ENCODE measurements around the gene MINDY4. TPM values are rescaled to one million over a fixed set of nuclear protein-coding genes. Genes with fewer than 3 reads are reported as not detected.

Gene MINDY4
- total and polyA plus RNA-seq, 2 of the 4 experiments (the other 2 are of a cell fraction): 1.8 to 3.6 TPM

GRCh38 chr7:30730097-30730496 lies 41.1 kb upstream of the MINDY4 start:
- Histone ChIP-seq H2BK120ac (ENCODE audit: low read depth, low read length) (no peak overlapping the region), H4K91ac (ENCODE audit: insufficient read depth, low read depth, low read length) (no peak overlapping the region)

More at GRCh38 chr7:30730097-30730496, 41.1 kb upstream of the MINDY4 start:
- Histone ChIP-seq H3K18ac (ENCODE audit: low read depth, low read length) (no peak overlapping the region), H3K14ac (replicated peaks; ENCODE audit: low read depth, low read length) (no peak overlapping the region), H4K20me1 (ENCODE audit: insufficient read depth, low read length) (no peaks in the 10 kb centered on the region), H2BK5ac (ENCODE audit: low read depth, low read length, poor library complexity, severe bottlenecking) (no peak overlapping the region), H3K36me3 (ENCODE audit: control insufficient read depth, insufficient read depth, low read length) (no peaks in the 10 kb centered on the region), H3K4me3 (ENCODE audit: insufficient read depth, low read depth, low read length) (no peak overlapping the region), H3K27ac (ENCODE audit: insufficient read depth, low read length) (no peak overlapping the region), H2AK5ac (ENCODE audit: low read depth, low read length) (no peak overlapping the region), H4K5ac (ENCODE audit: low read depth, low read length) (no peak overlapping the region), H3K56ac (ENCODE audit: extremely low read depth, insufficient read depth, low read length) (no peak overlapping the region), H3K9me1 (ENCODE audit: insufficient read depth, low read length) (no peaks in the 10 kb centered on the region), H2AFZ (replicated peaks; ENCODE audit: low read length, poor library complexity) (no peak overlapping the region), H3K4me2 (ENCODE audit: low read depth, low read length) (no peak overlapping the region), H3K4me1 (ENCODE audit: control insufficient read depth, insufficient read depth, low read length) (no peaks in the 10 kb centered on the region), H4K8ac (ENCODE audit: low read depth in 2 of 2, low read length in 2 of 2) (no peak overlapping the region), H3K27me3 (ENCODE audit: control insufficient read depth, insufficient read depth, low read length) (peaks cover 56% of the 10 kb centered on the region), H2AK9ac (replicated peaks; ENCODE audit: low read depth, low read length, poor library complexity) (no peak overlapping the region), H3K79me1 (ENCODE audit: low read depth in 1 of 2, low read length in 2 of 2) (no peaks in the 10 kb centered on the region), H3K4ac (ENCODE audit: low read depth, low read length) (no peak overlapping the region), H2BK15ac (ENCODE audit: low read depth, low read length) (no peak overlapping the region), H2BK20ac (ENCODE audit: low read depth, low read length) (no peak overlapping the region), H3K9me3 (ENCODE audit: control insufficient read depth, insufficient read depth, low read length) (no peaks in the 10 kb centered on the region), H3K9ac (ENCODE audit: low read depth, low read length) (no peak overlapping the region), H3K23ac (ENCODE audit: low read depth, low read length) (no peak overlapping the region)
- no peak for DNase-seq
- ChIA-PET POLR2A (ENCODE audit: unreplicated experiment) (no interaction called here), CTCF (interaction anchor here (1.0 kb wide), 1 partner anchor 181 kb away, joined by 3 read pairs; no protein-coding TSS in a partner anchor)
- in situ Hi-C loops (cut with MboI; ENCODE audit: low sequenced_read_pairs): no loop called here
- dilution Hi-C loops (cut with HindIII; ENCODE audit: low sequenced_read_pairs, unreplicated experiment): no loop called here
- TF ChIP-seq MAFK (IDR thresholded peaks at IDR 0.05; ENCODE audit: low read depth, low read length) (no peak), POLR2A (IDR thresholded peaks at IDR 0.05; ENCODE audit: low read depth, low read length) (no peak), FOS (IDR thresholded peaks at IDR 0.05; ENCODE audit: low read depth, low read length) (no peak), CHD1 (IDR thresholded peaks at IDR 0.05; ENCODE audit: low read depth, low read length) (no peak), BHLHE40 (IDR thresholded peaks at IDR 0.05; ENCODE audit: low read depth, low read length) (no peak), RFX5 (IDR thresholded peaks at IDR 0.05; ENCODE audit: low read depth, low read length) (no peak), CEBPB (IDR thresholded peaks at IDR 0.05; ENCODE audit: low read depth, low read length) (no peak), SMC3 (IDR thresholded peaks at IDR 0.05; ENCODE audit: low read depth, low read length) (no peak), MXI1 (IDR thresholded peaks at IDR 0.05; ENCODE audit: borderline replicate concordance, low read depth, low read length) (no peak)
- TF ChIP-seq, protein P1, sequence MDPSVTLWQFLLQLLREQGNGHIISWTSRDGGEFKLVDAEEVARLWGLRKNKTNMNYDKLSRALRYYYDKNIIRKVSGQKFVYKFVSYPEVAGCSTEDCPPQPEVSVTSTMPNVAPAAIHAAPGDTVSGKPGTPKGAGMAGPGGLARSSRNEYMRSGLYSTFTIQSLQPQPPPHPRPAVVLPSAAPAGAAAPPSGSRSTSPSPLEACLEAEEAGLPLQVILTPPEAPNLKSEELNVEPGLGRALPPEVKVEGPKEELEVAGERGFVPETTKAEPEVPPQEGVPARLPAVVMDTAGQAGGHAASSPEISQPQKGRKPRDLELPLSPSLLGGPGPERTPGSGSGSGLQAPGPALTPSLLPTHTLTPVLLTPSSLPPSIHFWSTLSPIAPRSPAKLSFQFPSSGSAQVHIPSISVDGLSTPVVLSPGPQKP (IDR thresholded peaks at IDR 0.05; ENCODE audit: borderline replicate concordance, low read depth, low read length): no peak
- TF ChIP-seq, protein P2, sequence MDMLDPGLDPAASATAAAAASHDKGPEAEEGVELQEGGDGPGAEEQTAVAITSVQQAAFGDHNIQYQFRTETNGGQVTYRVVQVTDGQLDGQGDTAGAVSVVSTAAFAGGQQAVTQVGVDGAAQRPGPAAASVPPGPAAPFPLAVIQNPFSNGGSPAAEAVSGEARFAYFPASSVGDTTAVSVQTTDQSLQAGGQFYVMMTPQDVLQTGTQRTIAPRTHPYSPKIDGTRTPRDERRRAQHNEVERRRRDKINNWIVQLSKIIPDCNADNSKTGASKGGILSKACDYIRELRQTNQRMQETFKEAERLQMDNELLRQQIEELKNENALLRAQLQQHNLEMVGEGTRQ (IDR thresholded peaks at IDR 0.05; ENCODE audit: low read depth, low read length): no peak
- no peak for ATAC-seq (ENCODE audit: low read depth)
- intact Hi-C loops (cut with micrococcal nuclease): no loop called here
- WGBS, 2 experiments (ENCODE audit: extremely low coverage in 2 of 2, insufficient read length in 1 of 2): no CpG with 5 or more reads among the region's 2 CpGs
- no TSS peak for BruUV-seq (replicated peaks)

Measured in IMR-90 (cell line).